DOHH2 (cell line): ENCODE results near the gene ZNF747.

Source experiments
- CTCF ChIP-seq: fragments of 200-600 bp; sonication (generic); IDR thresholded peaks from one replicate; pipeline ENCODE4 v1.5.1; 2014; ENCODE audit warnings: antibody characterized with exemption, mild to moderate bottlenecking, low read depth, low read length; ENCODE audit not compliant: poor library complexity, severe bottlenecking
- EZH2phosphoT487 ChIP-seq: fragments of 200-600 bp; sonication (generic); IDR thresholded peaks from 2 replicates; pipeline ENCODE4 v1.6.1; 2017; ENCODE audit warnings: borderline replicate concordance, mild to moderate bottlenecking, antibody characterized with exemption, low read length, moderate library complexity, mixed read lengths

GRCh38 chr16:30546115-30546514 lies 11.5 kb upstream of the ZNF747 start:
- TF ChIP-seq CTCF, result no peak
- TF ChIP-seq EZH2phosphoT487, result no peak
